IMR-90 (cell line): Measurements from ENCODE around the gene TENM4. TPM values are rescaled to one million over a fixed set of nuclear protein-coding genes. Genes with fewer than 3 reads are reported as not detected.

Experiments
- ATAC-seq: fragments of 200-7000 bp; cut with Tn5 transposase; 2 replicates; pipeline ENCODE4 v1.9.1; 2020; ENCODE audit warnings: low read depth, mild to moderate bottlenecking, moderate library complexity
- BruUV-seq: library from RNA; stranded (reverse); fragments of 400-500 nt; replicated peaks from 2 replicates; lab custom pipeline; 2021; lab: Mats Ljungman, UMichigan
- CTCF ChIA-PET: fragments of 300-600 bp; formaldehyde crosslinking; extraction: SDS; loops from one replicate; lab custom pipeline; 2021; ENCODE audit warnings: antibody characterized with exemption; lab: Yijun Ruan, JAX
- POLR2A ChIA-PET: fragments of 300-600 bp; sonication (Branson Sonifier 250); formaldehyde crosslinking; loops from one replicate; lab custom pipeline; 2022; ENCODE audit warnings: antibody characterized with exemption; ENCODE audit not compliant: unreplicated experiment; lab: Charles Lee
- DNase-seq: peaks from one replicate; pipeline ENCODE4 v3.0.0; 2013
- H2AFZ ChIP-seq: replicated peaks from 2 replicates; pipeline ENCODE3; 2013; ENCODE audit warnings: low read length, mild to moderate bottlenecking; ENCODE audit not compliant: poor library complexity
- H2AK5ac ChIP-seq: 2 replicates; pipeline ENCODE4 v1.6.1; 2013; ENCODE audit warnings: low read depth, low read length, inconsistent platforms
- H2AK9ac ChIP-seq: replicated peaks from 2 replicates; pipeline ENCODE3; 2013; ENCODE audit warnings: mild to moderate bottlenecking, low read depth, low read length, moderate library complexity; ENCODE audit not compliant: poor library complexity
- H2BK120ac ChIP-seq: 2 replicates; pipeline ENCODE4 v1.6.1; 2013; ENCODE audit warnings: low read depth, low read length, inconsistent platforms
- H2BK15ac ChIP-seq: 3 replicates; pipeline ENCODE4 v1.6.1; 2013; ENCODE audit warnings: low read depth, low read length, inconsistent platforms
- H2BK20ac ChIP-seq: 2 replicates; pipeline ENCODE4 v1.6.1; 2013; ENCODE audit warnings: low read depth, mild to moderate bottlenecking, inconsistent platforms, low read length, moderate library complexity
- H2BK5ac ChIP-seq: 2 replicates; pipeline ENCODE4 v1.6.1; 2013; ENCODE audit warnings: mild to moderate bottlenecking, low read depth, low read length, inconsistent platforms; ENCODE audit not compliant: poor library complexity, severe bottlenecking
- H3K14ac ChIP-seq: replicated peaks from 2 replicates; pipeline ENCODE4 v1.6.1; 2013; ENCODE audit warnings: low read depth, low read length, inconsistent platforms
- H3K18ac ChIP-seq: 2 replicates; pipeline ENCODE4 v1.6.1; 2013; ENCODE audit warnings: low read depth, low read length, control low read depth
- H3K23ac ChIP-seq: 2 replicates; pipeline ENCODE4 v1.6.1; 2013; ENCODE audit warnings: low read depth, low read length, inconsistent platforms
- H3K27ac ChIP-seq: 2 replicates; pipeline ENCODE4 v1.5.1; 2013; ENCODE audit warnings: mild to moderate bottlenecking, control low read depth, low read length; ENCODE audit not compliant: insufficient read depth
- H3K27me3 ChIP-seq: 2 replicates; pipeline ENCODE4 v1.6.1; 2013; ENCODE audit warnings: low read length; ENCODE audit not compliant: control insufficient read depth, insufficient read depth
- H3K36me3 ChIP-seq: 2 replicates; pipeline ENCODE4 v1.6.1; 2013; ENCODE audit warnings: low read length, mixed read lengths; ENCODE audit not compliant: control insufficient read depth, insufficient read depth
- H3K4ac ChIP-seq: 2 replicates; pipeline ENCODE4 v1.6.1; 2013; ENCODE audit warnings: low read depth, low read length, inconsistent platforms
- H3K4me1 ChIP-seq: 2 replicates; pipeline ENCODE4 v1.6.1; 2013; ENCODE audit warnings: low read length, mixed read lengths; ENCODE audit not compliant: control insufficient read depth, insufficient read depth
- H3K4me2 ChIP-seq: 2 replicates; pipeline ENCODE4 v1.6.1; 2013; ENCODE audit warnings: low read depth, mild to moderate bottlenecking, control low read depth, low read length, moderate library complexity
- H3K4me3 ChIP-seq: 2 replicates; pipeline ENCODE4 v1.5.1; 2013; ENCODE audit warnings: low read depth, mild to moderate bottlenecking, control low read depth, low read length, moderate library complexity; ENCODE audit not compliant: insufficient read depth
- H3K56ac ChIP-seq: 2 replicates; pipeline ENCODE4 v1.6.1; 2013; ENCODE audit warnings: low read length, inconsistent platforms; ENCODE audit not compliant: insufficient read depth; ENCODE audit errors: extremely low read depth
- H3K79me1 ChIP-seq, 2 experiments: 2 replicates each; pipeline ENCODE4 v1.6.1; 2013; ENCODE audit warnings: low read length in 2 of 2, inconsistent platforms in 1 of 2, low read depth in 1 of 2
- H3K9ac ChIP-seq: 2 replicates; pipeline ENCODE4 v1.6.1; 2013; ENCODE audit warnings: low read depth, low read length, control low read depth
- H3K9me1 ChIP-seq: 2 replicates; pipeline ENCODE4 v1.6.1; 2013; ENCODE audit warnings: low read length, inconsistent platforms; ENCODE audit not compliant: insufficient read depth
- H3K9me3 ChIP-seq: 2 replicates; pipeline ENCODE4 v1.6.1; 2013; ENCODE audit warnings: low read length; ENCODE audit not compliant: control insufficient read depth, insufficient read depth
- H4K20me1 ChIP-seq: 2 replicates; pipeline ENCODE4 v1.6.1; 2013; ENCODE audit warnings: low read length, inconsistent platforms; ENCODE audit not compliant: insufficient read depth
- H4K5ac ChIP-seq: 2 replicates; pipeline ENCODE4 v1.6.1; 2013; ENCODE audit warnings: mild to moderate bottlenecking, low read depth, low read length, control low read depth
- H4K8ac ChIP-seq, 2 experiments: 2 replicates each; pipeline ENCODE4 v1.6.1; 2013; ENCODE audit warnings: low read depth in 2 of 2, low read length in 2 of 2, control low read depth in 1 of 2, inconsistent platforms in 1 of 2
- H4K91ac ChIP-seq: 2 replicates; pipeline ENCODE4 v1.6.1; 2013; ENCODE audit warnings: low read depth, low read length, inconsistent platforms; ENCODE audit not compliant: insufficient read depth
- ELK1 ChIP-seq: fragments of 150-350 bp; IDR thresholded peaks from 2 replicates; pipeline ENCODE4 v1.6.1; 2016; ENCODE audit warnings: low read depth, mild to moderate bottlenecking, low read length, moderate library complexity, borderline replicate concordance
- FOS ChIP-seq: fragments of 150-350 bp; IDR thresholded peaks from 2 replicates; pipeline ENCODE4 v1.6.1; 2016; ENCODE audit warnings: low read depth, low read length
- MXI1 ChIP-seq: IDR thresholded peaks from 2 replicates; pipeline ENCODE4 v1.6.1; 2012; ENCODE audit warnings: low read depth, mild to moderate bottlenecking, low read length, moderate library complexity, borderline replicate concordance
- RAD21 ChIP-seq: IDR thresholded peaks from 2 replicates; pipeline ENCODE4 v1.6.1; 2012; ENCODE audit warnings: low read length, improper control_type of control experiment
- RFX5 ChIP-seq: IDR thresholded peaks from 2 replicates; pipeline ENCODE4 v1.8.0; 2012; ENCODE audit warnings: low read depth, mild to moderate bottlenecking, low read length, moderate library complexity
- WGBS, 2 experiments: methylation state at CpG; one replicate each; pipeline versions ENCODE4 v1.1.5 to v1.1.7; 2013; ENCODE audit warnings: missing lambda C conversion rate in 2 of 2; ENCODE audit not compliant: insufficient read length in 1 of 2; ENCODE audit errors: extremely low coverage in 2 of 2; 5-methylcytosine and 5-hydroxymethylcytosine counted together
- dilution Hi-C: fragments of 300-500 bp; cut with HindIII; formaldehyde crosslinking; loops from one replicate; pipeline ENCODE4 v1.14.3; 2018; ENCODE audit warnings: low sequenced_read_pairs; ENCODE audit not compliant: unreplicated experiment
- in situ Hi-C: fragments of 300-500 bp; cut with MboI; formaldehyde crosslinking; loops from 3 replicates; pipeline ENCODE4 v1.14.3; 2019; ENCODE audit warnings: low sequenced_read_pairs, inconsistent platforms, mixed read lengths
- intact Hi-C: fragments of 100-400 bp; cut with micrococcal nuclease; formaldehyde crosslinking; loops from 2 replicates; pipeline ENCODE4 v1.10.0; 2022
- polyA plus RNA-seq, 3 experiments: library from polyadenylated mRNA; depleted of rRNA; stranded (reverse); fragments of >200 nt; gene quantifications; 2 replicates each; pipeline ENCODE4 v1.2.3, GENCODE V29; 2012; ENCODE audit warnings: low replicate concordance in 1 of 3
- total RNA-seq: library from RNA; depleted of rRNA; stranded (reverse); fragments of >200 nt; gene quantifications from 2 replicates; pipeline ENCODE4 v1.2.3, GENCODE V29; 2012

Gene TENM4
- total and polyA plus RNA-seq, 2 of the 4 experiments (the other 2 are of a cell fraction) = 7.4 to 9.0 TPM

GRCh38 chr11:78838417-78838816 lies 602.4 kb downstream of the TENM4 start:
- Histone ChIP-seq H3K18ac (no peak overlapping the region; the same call in 1 of the 2 replicates), H3K4me1 (peaks cover 13% of the 10 kb centered on the region), H4K91ac (no peak overlapping the region), H2AK9ac (no peak overlapping the region), H2AK5ac (no peak overlapping the region), H3K27me3 (no peaks in the 10 kb centered on the region; the same call in 1 of the 2 replicates), H4K5ac (peak overlapping the region; percentile 28; the same call in 1 of the 2 replicates), H3K79me1 (no peaks in the 10 kb centered on the region), H4K8ac (no peak overlapping the region), H3K27ac (no peak overlapping the region), H3K4me2 (no peak overlapping the region), H2BK5ac (no peak overlapping the region), H2BK15ac (no peak overlapping the region), H4K20me1 (no peaks in the 10 kb centered on the region), H3K14ac (no peak overlapping the region), H3K9me3 (no peaks in the 10 kb centered on the region), H2AFZ (no peak overlapping the region), H3K36me3 (peaks cover 2% of the 10 kb centered on the region; the same call in 1 of the 2 replicates), H2BK20ac (no peak overlapping the region), H3K4ac (no peak overlapping the region), H3K23ac (no peak overlapping the region), H3K4me3 (no peak overlapping the region), H2BK120ac (no peak overlapping the region), H3K56ac (no peak overlapping the region), H3K9ac (no peak overlapping the region), H3K9me1 (peaks cover 6% of the 10 kb centered on the region)
- POLR2A ChIA-PET = no interaction called here
- ATAC-seq (no peak), DNase-seq (no peak)
- dilution Hi-C loops (no loop called here), in situ Hi-C loops (no loop called here), intact Hi-C loops (no loop called here)
- CTCF ChIA-PET = no interaction called here
- no CpG with 5 or more reads among the region's 2 CpGs for WGBS, 2 experiments
- TF ChIP-seq RFX5 = no peak
- no peak for TF ChIP-seq RAD21
- no peak for TF ChIP-seq MXI1
- TF ChIP-seq FOS = no peak
- no peak for TF ChIP-seq ELK1
- no TSS peak for BruUV-seq
